ENCODE data around the gene CLCN6.

Gene CLCN6

DNA sequence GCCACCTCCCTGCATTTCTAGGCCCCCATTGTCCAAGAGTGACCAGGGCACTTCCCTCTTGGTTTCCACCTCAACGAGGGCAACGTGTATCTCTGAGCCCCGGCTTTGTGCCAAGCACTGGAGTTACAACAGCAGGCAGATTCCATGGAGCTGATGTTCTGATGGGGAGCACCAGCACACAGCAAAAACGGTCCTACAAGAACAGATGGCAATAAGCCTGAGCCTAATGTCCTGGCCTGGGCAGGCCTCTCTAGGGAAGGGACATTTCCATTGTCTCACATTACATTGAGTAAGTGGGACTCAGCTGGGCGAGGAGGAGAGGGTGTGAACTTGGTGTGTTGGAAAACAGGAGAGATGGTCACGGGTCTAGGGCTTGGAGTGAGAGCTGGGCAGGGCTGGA, 79.9 kb downstream of the CLCN6 start:
- Mint-ChIP-seq H3K4me1 (ENCODE audit: low read depth) (peaks cover 9% of the 10 kb centered on the region), H3K27me3 (peaks cover 2% of the 10 kb centered on the region), H3K4me3 (no peak overlapping the region), H3K36me3 (ENCODE audit: low read depth) (no peaks in the 10 kb centered on the region), H3K9me3 (no peaks in the 10 kb centered on the region), H3K27ac (no peak overlapping the region)
- intact Hi-C loops (cut with micrococcal nuclease): no loop called here

DNA sequence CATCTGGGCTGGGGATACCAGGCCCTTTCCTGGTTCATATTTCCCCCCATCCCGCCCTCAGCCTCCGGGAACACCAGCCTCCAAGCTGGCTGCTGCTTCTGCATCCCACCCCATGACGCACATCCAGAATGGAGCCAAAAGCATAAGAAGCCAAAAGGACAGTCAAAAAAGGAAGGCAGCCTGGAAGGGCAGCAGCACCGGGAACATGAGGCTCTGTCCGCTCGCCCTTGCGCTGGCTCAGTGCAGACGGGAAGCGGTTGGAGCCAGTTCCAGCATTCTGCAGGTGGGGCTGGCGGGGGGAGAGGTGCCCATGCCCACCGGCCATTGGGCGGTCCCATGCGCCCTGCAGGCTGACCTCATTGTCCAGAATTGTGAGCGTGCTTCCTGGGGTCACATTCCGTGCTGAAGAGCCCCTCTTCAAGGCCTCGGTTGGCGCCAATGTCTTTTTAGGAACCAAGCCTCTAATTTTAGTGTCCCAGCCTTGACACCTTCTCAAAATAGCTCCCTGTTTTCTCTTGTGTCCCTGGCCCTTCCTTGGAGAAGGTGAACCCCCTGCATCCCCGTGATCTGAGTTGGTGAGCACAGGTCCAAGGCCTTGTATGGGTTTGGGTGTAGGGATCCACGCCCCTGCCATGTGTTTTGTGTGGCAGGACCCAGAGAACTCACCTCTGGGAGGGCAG, 81.1 kb downstream of the CLCN6 start:
- Mint-ChIP-seq H3K9me3 (no peaks in the 10 kb centered on the region), H3K4me3 (no peak overlapping the region), H3K36me3 (ENCODE audit: low read depth) (no peaks in the 10 kb centered on the region), H3K27me3 (no peaks in the 10 kb centered on the region), H3K4me1 (ENCODE audit: low read depth) (peaks cover 9% of the 10 kb centered on the region), H3K27ac (no peak overlapping the region)
- intact Hi-C loops (cut with micrococcal nuclease): no loop called here

DNA sequence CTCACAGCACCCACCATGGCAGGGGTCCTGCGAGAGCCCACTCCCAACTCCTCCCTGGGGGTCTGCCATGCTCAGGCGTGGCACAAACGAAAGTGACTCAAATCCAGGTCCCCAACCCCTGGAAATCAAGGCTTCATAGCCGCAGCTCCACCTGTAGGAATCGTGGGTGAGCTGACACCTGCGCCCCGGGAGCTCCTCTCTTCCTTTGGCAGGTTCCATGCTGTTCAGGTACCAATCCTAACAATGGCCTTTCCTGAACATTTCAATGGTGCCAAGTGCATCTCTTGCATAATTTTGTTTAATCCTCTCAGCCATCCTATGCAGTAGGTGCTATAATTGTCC, 81.6 kb downstream of the CLCN6 start:
- peaks cover 8% of the 10 kb centered on the region for H3K4me1 Mint-ChIP-seq (ENCODE audit: low read depth)
- H3K27ac Mint-ChIP-seq: no peak overlapping the region
- no peaks in the 10 kb centered on the region for H3K36me3 Mint-ChIP-seq (ENCODE audit: low read depth)
- intact Hi-C loops (cut with micrococcal nuclease): no loop called here
- H3K27me3 Mint-ChIP-seq: no peaks in the 10 kb centered on the region
- no peak overlapping the region for H3K4me3 Mint-ChIP-seq
- H3K9me3 Mint-ChIP-seq: no peaks in the 10 kb centered on the region

DNA sequence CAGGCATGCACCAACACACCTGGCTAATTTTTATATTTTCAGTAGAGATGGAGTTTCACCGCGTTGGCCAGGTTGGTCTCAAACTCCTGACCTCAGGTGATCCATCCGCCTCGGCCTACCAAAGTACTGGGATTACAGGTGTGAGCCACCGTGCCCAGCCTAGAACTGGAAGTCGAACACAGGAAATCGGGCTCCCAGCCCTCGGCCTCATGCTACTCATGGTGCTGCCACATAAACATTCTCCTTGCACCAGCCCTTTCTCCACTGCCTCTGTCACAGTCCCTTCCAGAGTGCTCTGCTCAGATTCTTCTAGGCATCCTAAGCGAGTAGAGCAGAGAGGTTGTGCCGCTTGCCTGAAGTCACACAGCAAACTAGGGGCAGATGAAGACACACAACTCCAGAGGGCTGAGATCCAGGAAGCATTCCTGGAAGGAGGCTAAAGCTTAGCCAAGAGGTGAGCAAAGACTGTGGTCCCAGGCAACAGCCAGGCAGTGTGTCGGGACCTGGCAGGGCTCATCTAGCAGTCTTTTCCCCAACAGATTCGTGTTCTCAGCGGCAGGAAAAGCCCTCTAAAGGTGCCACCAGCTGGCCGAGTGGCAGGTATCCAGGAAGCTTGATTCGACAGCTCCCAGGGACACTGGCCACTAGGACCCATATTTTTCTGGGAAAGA, 82.3 kb downstream of the CLCN6 start:
- H3K4me1 Mint-ChIP-seq (ENCODE audit: low read depth): peaks cover 5% of the 10 kb centered on the region
- H3K27me3 Mint-ChIP-seq: no peaks in the 10 kb centered on the region
- intact Hi-C loops (cut with micrococcal nuclease): no loop called here
- H3K9me3 Mint-ChIP-seq: no peaks in the 10 kb centered on the region
- H3K36me3 Mint-ChIP-seq (ENCODE audit: low read depth): no peaks in the 10 kb centered on the region
- no peak overlapping the region for H3K4me3 Mint-ChIP-seq
- no peak overlapping the region for H3K27ac Mint-ChIP-seq

DNA sequence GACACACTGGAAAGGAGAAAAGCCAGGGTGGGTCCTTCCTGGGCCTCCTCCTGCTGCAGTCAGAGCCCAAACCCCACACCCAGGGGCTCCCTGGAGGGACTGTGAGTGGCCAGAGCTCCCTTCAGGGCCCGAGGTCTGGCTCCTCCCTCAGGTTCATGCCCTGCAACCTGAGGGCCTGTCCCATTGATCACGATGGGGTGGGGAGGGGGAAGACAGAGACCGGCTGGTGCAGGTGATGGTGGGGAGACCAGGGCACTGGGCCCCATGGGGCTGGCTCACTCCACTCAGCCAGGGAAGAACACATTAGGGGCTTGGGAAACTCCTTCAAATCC, 82.9 kb downstream of the CLCN6 start:
- Mint-ChIP-seq H3K27me3 (no peaks in the 10 kb centered on the region), H3K9me3 (no peaks in the 10 kb centered on the region), H3K27ac (no peak overlapping the region), H3K4me3 (no peak overlapping the region), H3K4me1 (ENCODE audit: low read depth) (peaks cover 9% of the 10 kb centered on the region), H3K36me3 (ENCODE audit: low read depth) (no peaks in the 10 kb centered on the region)
- intact Hi-C loops (cut with micrococcal nuclease): no loop called here

DNA sequence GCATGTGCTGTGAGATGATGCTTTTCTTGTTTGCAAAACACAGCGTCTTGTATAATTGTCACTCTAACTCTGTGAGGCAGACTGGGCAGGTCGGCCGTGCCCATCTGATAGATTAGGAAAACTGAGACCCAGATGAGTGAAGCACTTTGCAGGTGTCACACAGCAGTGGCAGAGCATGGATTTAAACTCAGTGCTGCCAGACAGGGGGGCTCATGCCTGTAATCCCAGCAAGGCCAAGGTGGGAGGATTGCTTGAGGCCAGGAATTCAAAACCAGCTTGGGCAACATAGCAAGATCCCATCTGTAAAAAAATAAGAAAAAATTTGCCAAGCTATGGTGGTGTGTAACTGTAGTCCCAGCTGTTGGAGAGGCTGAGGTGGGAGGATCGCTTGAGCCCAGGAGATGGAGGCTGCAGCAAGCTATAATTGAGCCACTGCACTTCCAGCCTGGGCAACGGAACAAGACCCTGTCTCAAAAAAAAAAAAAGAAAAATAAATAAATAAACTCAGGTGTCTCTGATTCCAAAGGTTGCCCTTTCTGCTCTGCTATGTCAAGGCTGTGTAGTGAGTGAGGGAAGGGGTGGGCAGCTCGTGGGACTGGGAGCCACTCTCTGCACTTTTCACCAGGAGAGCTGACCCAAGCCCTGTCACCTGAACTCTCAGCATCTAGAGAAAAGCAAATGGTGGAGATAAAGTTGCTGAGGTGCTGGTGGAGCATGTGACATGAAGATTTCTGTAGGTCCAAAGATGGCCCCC, 85.6 kb downstream of the CLCN6 start:
- Mint-ChIP-seq H3K27me3 (peaks cover 9% of the 10 kb centered on the region), H3K4me1 (ENCODE audit: low read depth) (peaks cover 12% of the 10 kb centered on the region), H3K9me3 (no peaks in the 10 kb centered on the region), H3K27ac (no peak overlapping the region), H3K36me3 (ENCODE audit: low read depth) (no peaks in the 10 kb centered on the region), H3K4me3 (no peak overlapping the region)
- intact Hi-C loops (cut with micrococcal nuclease): no loop called here
